ENCODE results near the gene KATNAL1.

DNA sequence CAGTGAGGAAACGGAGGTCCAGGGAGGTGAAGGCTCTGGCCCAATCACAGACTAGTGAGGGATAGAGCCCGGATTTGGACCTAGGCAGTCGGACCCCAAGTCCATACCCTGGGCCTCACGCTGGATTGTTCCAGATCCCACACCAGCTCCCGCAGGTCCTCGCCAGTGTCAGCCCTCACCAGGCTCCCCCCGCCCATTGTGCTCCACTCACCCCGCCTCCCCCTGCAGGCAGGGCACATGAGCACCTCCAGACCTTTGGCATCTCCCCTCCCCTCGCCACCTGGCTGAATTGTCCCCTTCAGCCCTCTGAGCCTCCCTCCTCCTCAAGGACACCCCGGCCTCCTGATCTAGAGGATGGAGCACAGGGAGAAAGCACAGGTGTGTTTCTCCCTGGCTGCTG, 152.4 kb downstream of the KATNAL1 start:
- no peak for TF ChIP-seq ZNF384 (IDR thresholded peaks at IDR 0.05)
- no peak for TF ChIP-seq FOXA1 (IDR thresholded peaks at IDR 0.05)
- no peak for TF ChIP-seq SP1 (IDR thresholded peaks at IDR 0.05)
- TF ChIP-seq HDGF (IDR thresholded peaks at IDR 0.05; ENCODE audit: borderline replicate concordance), result no peak
- TF ChIP-seq SUZ12 (IDR thresholded peaks at IDR 0.05), result no peak
- TF ChIP-seq BHLHE40 (IDR thresholded peaks at IDR 0.05; ENCODE audit: borderline replicate concordance), result no peak

All from HEK293T (cell line).